GM19328 (cell line): ENCODE data around the gene SLC16A10.
A peak's percentile ranks its signal among the peaks of the same experiment; 100 is the strongest.
"Not testable (repeated sequence)": the region's sequence is repeated elsewhere in the genome, so short reads cannot be mapped to it uniquely, and the experiment has no call there.

Source experiments
- ATAC-seq: cut with Tn5 transposase; IDR thresholded peaks from one replicate; pipeline ENCODE4 v1.9.1; 2021; ENCODE audit warnings: mild to moderate bottlenecking, moderate library complexity; ENCODE audit not compliant: unreplicated experiment

The SLC16A10 gene

GRCh38 chr6:111131018-111131417 is 43.7 kb downstream of the SLC16A10 start:
- ATAC-seq = not testable (repeated sequence)

GRCh38 chr6:111132669-111133068 is 45.4 kb downstream of the SLC16A10 start:
- ATAC-seq = not testable (repeated sequence)

GRCh38 chr6:111134236-111134869 is 47.0 kb downstream of the SLC16A10 start:
- ATAC-seq = not testable (repeated sequence)

- not testable (repeated sequence) for ATAC-seq
Measured at GRCh38 chr6:111137489-111138093, 50.3 kb downstream of the SLC16A10 start.

GRCh38 chr6:111147440-111147839 is 60.1 kb downstream of the SLC16A10 start:
- ATAC-seq = no peak

GRCh38 chr6:111148110-111148509 is 60.8 kb downstream of the SLC16A10 start:
- ATAC-seq = no peak

GRCh38 chr6:111150577-111150976 is 63.3 kb downstream of the SLC16A10 start:
- ATAC-seq = no peak

- no peak for ATAC-seq
Measured at GRCh38 chr6:111154981-111155380, 67.7 kb downstream of the SLC16A10 start.

- ATAC-seq = no peak
Measured at GRCh38 chr6:111157412-111157811, 70.1 kb downstream of the SLC16A10 start.

- no peak for ATAC-seq
Measured at GRCh38 chr6:111159633-111160032, 72.3 kb downstream of the SLC16A10 start.

GRCh38 chr6:111161650-111162049 is 74.3 kb downstream of the SLC16A10 start:
- ATAC-seq = no peak

- no peak for ATAC-seq
Measured at GRCh38 chr6:111162504-111162903, 75.2 kb downstream of the SLC16A10 start.

GRCh38 chr6:111171577-111172400 is 84.5 kb downstream of the SLC16A10 start:
- ATAC-seq = peak; percentile 76

GRCh38 chr6:111172563-111172962 is 85.3 kb downstream of the SLC16A10 start:
- ATAC-seq = no peak

GRCh38 chr6:111173341-111173740 is 86.0 kb downstream of the SLC16A10 start:
- no peak for ATAC-seq

- ATAC-seq = no peak
Measured at GRCh38 chr6:111173946-111174345, 86.6 kb downstream of the SLC16A10 start.

- no peak for ATAC-seq
Measured at GRCh38 chr6:111175109-111175508, 87.8 kb downstream of the SLC16A10 start.

GRCh38 chr6:111176038-111176759 is 88.9 kb downstream of the SLC16A10 start:
- no peak for ATAC-seq

GRCh38 chr6:111176760-111177099 is 89.4 kb downstream of the SLC16A10 start:
- ATAC-seq = no peak

- no peak for ATAC-seq
Measured at GRCh38 chr6:111177131-111177530, 89.8 kb downstream of the SLC16A10 start.
